ENCODE data around the gene ELOVL6.

DNA sequence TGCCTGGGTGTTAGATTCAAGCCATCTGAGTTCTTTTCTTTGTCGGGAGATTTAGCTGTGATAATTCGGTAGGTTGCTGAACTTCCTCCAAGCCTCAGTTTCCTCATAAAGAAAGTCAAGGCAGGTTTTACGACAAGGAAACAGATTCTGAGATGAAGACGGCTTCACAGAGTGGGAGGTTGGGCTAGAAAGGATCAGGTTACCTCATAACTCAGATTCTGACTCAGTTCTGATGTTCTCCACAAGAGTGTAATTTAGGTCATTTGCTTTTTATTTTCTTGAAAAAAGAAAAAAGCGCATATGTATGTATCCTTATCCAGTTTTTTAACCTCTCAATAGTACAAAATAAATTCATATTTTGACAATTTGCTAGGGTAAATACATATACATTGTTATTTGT, 47.2 kb upstream of the ELOVL6 start:
- TF ChIP-seq POLR2A (IDR thresholded peaks at IDR 0.05), result no peak
- TF ChIP-seq, protein P1, sequence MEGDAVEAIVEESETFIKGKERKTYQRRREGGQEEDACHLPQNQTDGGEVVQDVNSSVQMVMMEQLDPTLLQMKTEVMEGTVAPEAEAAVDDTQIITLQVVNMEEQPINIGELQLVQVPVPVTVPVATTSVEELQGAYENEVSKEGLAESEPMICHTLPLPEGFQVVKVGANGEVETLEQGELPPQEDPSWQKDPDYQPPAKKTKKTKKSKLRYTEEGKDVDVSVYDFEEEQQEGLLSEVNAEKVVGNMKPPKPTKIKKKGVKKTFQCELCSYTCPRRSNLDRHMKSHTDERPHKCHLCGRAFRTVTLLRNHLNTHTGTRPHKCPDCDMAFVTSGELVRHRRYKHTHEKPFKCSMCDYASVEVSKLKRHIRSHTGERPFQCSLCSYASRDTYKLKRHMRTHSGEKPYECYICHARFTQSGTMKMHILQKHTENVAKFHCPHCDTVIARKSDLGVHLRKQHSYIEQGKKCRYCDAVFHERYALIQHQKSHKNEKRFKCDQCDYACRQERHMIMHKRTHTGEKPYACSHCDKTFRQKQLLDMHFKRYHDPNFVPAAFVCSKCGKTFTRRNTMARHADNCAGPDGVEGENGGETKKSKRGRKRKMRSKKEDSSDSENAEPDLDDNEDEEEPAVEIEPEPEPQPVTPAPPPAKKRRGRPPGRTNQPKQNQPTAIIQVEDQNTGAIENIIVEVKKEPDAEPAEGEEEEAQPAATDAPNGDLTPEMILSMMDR (IDR thresholded peaks at IDR 0.05), result no peak

Measured in thyroid gland (tissue), 4 donors.